ENCODE measurements around the gene CEP43. TPM values are rescaled to one million over a fixed set of nuclear protein-coding genes. Genes with fewer than 3 reads are reported as not detected.

The CEP43 gene
- total RNA-seq, 1 experiment from 2014 or later = 19.7 TPM

GRCh38 chr6:166980738-166981137, 18.5 kb upstream of the CEP43 start:
- Histone ChIP-seq H3K9me2 (ENCODE audit: insufficient read depth) (no peaks in the 10 kb centered on the region), H3K9me3 (ENCODE audit: insufficient read depth, low read depth) (no peaks in the 10 kb centered on the region), H2AFZ (no peak overlapping the region), H4K20me1 (ENCODE audit: insufficient read depth) (no peaks in the 10 kb centered on the region), H3K4me3 (no peak overlapping the region), H3F3A (ENCODE audit: insufficient read depth, low read depth) (no peaks in the 10 kb centered on the region), H3K79me2 (ENCODE audit: low read depth) (no peaks in the 10 kb centered on the region), H3K36me3 (ENCODE audit: low read depth) (no peaks in the 10 kb centered on the region), H3K27ac (no peak overlapping the region), H3K27me3 (ENCODE audit: insufficient read depth, low read depth) (no peaks in the 10 kb centered on the region), H3K4me1 (replicated peaks; ENCODE audit: insufficient read depth) (no peaks in the 10 kb centered on the region), H3K4me2 (no peak overlapping the region)
- TF ChIP-seq EZH2 (IDR thresholded peaks at IDR 0.05; ENCODE audit: low read depth) = no peak
- TF ChIP-seq CTCF (conservative IDR thresholded peaks at IDR 0.05) = no peak
- no TSS peak for BruUV-seq (replicated peaks)
- POLR2A ChIA-PET (ENCODE audit: unreplicated experiment) = no interaction called here
- intact Hi-C loops (cut with micrococcal nuclease; ENCODE audit: unreplicated experiment) = no loop called here
- CTCF ChIA-PET = no interaction called here
- no peak for DNase-seq

GRCh38 chr6:166987448-166987847, 11.7 kb upstream of the CEP43 start:
- Histone ChIP-seq H3K36me3 (ENCODE audit: low read depth) (no peaks in the 10 kb centered on the region), H4K20me1 (ENCODE audit: insufficient read depth) (no peaks in the 10 kb centered on the region), H3F3A (ENCODE audit: insufficient read depth, low read depth) (no peaks in the 10 kb centered on the region), H3K4me2 (no peak overlapping the region), H2AFZ (no peak overlapping the region), H3K9me2 (ENCODE audit: insufficient read depth) (no peaks in the 10 kb centered on the region), H3K4me3 (no peak overlapping the region), H3K27ac (no peak overlapping the region), H3K4me1 (replicated peaks; ENCODE audit: insufficient read depth) (no peaks in the 10 kb centered on the region), H3K9me3 (ENCODE audit: insufficient read depth, low read depth) (no peaks in the 10 kb centered on the region), H3K79me2 (ENCODE audit: low read depth) (no peaks in the 10 kb centered on the region), H3K27me3 (ENCODE audit: insufficient read depth, low read depth) (no peaks in the 10 kb centered on the region)
- DNase-seq = no peak
- TF ChIP-seq EZH2 (IDR thresholded peaks at IDR 0.05; ENCODE audit: low read depth) (no peak), CTCF (conservative IDR thresholded peaks at IDR 0.05) (no peak)
- intact Hi-C loops (cut with micrococcal nuclease; ENCODE audit: unreplicated experiment) = no loop called here
- POLR2A ChIA-PET (ENCODE audit: unreplicated experiment) = no interaction called here
- CTCF ChIA-PET = interaction anchor here (0.5 kb wide), 1 partner anchor 199 kb away, joined by 3 read pairs; no protein-coding TSS in a partner anchor
- BruUV-seq (replicated peaks) = no TSS peak

- no peak overlapping the region for H2AFZ ChIP-seq
- no TSS peak for BruUV-seq (replicated peaks)
- no peaks in the 10 kb centered on the region for H3K9me3 ChIP-seq (ENCODE audit: insufficient read depth, low read depth)
- no peaks in the 10 kb centered on the region for H3K9me2 ChIP-seq (ENCODE audit: insufficient read depth)
- H3K27me3 ChIP-seq (ENCODE audit: insufficient read depth, low read depth) = no peaks in the 10 kb centered on the region
- TF ChIP-seq CTCF (conservative IDR thresholded peaks at IDR 0.05) (no peak), EZH2 (IDR thresholded peaks at IDR 0.05; ENCODE audit: low read depth) (no peak)
- no peaks in the 10 kb centered on the region for H3K4me1 ChIP-seq (replicated peaks; ENCODE audit: insufficient read depth)
- no peaks in the 10 kb centered on the region for H3F3A ChIP-seq (ENCODE audit: insufficient read depth, low read depth)
- H3K36me3 ChIP-seq (ENCODE audit: low read depth) = no peaks in the 10 kb centered on the region
- intact Hi-C loops (cut with micrococcal nuclease; ENCODE audit: unreplicated experiment) = no loop called here
- peaks cover under 1% of the 10 kb centered on the region; the same call in 1 of the 2 replicates for H3K79me2 ChIP-seq (ENCODE audit: low read depth)
- H3K27ac ChIP-seq = no peak overlapping the region
- no peak overlapping the region for H3K4me3 ChIP-seq
- H3K4me2 ChIP-seq = no peak overlapping the region
- POLR2A ChIA-PET (ENCODE audit: unreplicated experiment) = no interaction called here
- no peaks in the 10 kb centered on the region for H4K20me1 ChIP-seq (ENCODE audit: insufficient read depth)
- CTCF ChIA-PET = interaction anchor here (0.5 kb wide), 1 partner anchor 200 kb away, joined by 3 read pairs; no protein-coding TSS in a partner anchor
- DNase-seq = no peak
These were observed 11.3 kb upstream of the CEP43 start for GRCh38 chr6:166987930-166988329.
